Testis (tissue), 2 donors: ENCODE measurements around the gene CPA1.

Experiments used
- CTCF ChIP-seq, 3 experiments: fragments of 450-650 bp in 2 of 3; fragments of 200-600 bp in 1 of 3; sonication (generic) in 1 of 3; IDR thresholded peaks; one replicate each; pipeline ENCODE4 v1.5.1; 2016 to 2019; ENCODE audit warnings: antibody characterized with exemption in 3 of 3, mild to moderate bottlenecking in 2 of 3, moderate library complexity in 1 of 3
- POLR2A ChIP-seq: fragments of 450-650 bp; IDR thresholded peaks from one replicate; pipeline ENCODE4 v1.6.1; 2017; ENCODE audit warnings: antibody characterized with exemption, mild to moderate bottlenecking, moderate library complexity

- TF ChIP-seq CTCF (IDR thresholded peaks at IDR 0.05) (no peak), POLR2A (no peak)
These were observed 24.7 kb downstream of the CPA1 start for GRCh38 chr7:130405003-130405402.
